LNCAP (cell line): ENCODE measurements around the gene CBL.

Experiments
- CTCF ChIP-seq: fragments of 450-650 bp; IDR thresholded peaks from 2 replicates; pipeline ENCODE4 v1.5.1; 2017; ENCODE audit warnings: mild to moderate bottlenecking

CBL gene

GRCh38 chr11:119196833-119197483, 9.2 kb upstream of the CBL start:
- peak; percentile 84 for TF ChIP-seq CTCF

- TF ChIP-seq CTCF, result no peak
Measured at GRCh38 chr11:119198925-119199324, 7.2 kb upstream of the CBL start.

GRCh38 chr11:119202554-119202953, 3.6 kb upstream of the CBL start:
- TF ChIP-seq CTCF, result no peak

GRCh38 chr11:119204066-119204465, 2.1 kb upstream of the CBL start:
- no peak for TF ChIP-seq CTCF

GRCh38 chr11:119205080-119205479, 1.1 kb upstream of the CBL start:
- no peak for TF ChIP-seq CTCF

- TF ChIP-seq CTCF, result no peak
Measured at GRCh38 chr11:119206511-119207414, 624 bp downstream of the CBL start.

GRCh38 chr11:119207415-119207960, 1.3 kb downstream of the CBL start:
- TF ChIP-seq CTCF, result no peak
